HUDEP-2 (cell line): ENCODE results near the gene CHRNB2.

Experiments
- DNase-seq, 76 experiments: peaks; one replicate each; lab custom pipeline; 2025; ENCODE audit not compliant: unreplicated experiment in 76 of 76; lab: John Stamatoyannopoulos, UW

The CHRNB2 gene

DNA sequence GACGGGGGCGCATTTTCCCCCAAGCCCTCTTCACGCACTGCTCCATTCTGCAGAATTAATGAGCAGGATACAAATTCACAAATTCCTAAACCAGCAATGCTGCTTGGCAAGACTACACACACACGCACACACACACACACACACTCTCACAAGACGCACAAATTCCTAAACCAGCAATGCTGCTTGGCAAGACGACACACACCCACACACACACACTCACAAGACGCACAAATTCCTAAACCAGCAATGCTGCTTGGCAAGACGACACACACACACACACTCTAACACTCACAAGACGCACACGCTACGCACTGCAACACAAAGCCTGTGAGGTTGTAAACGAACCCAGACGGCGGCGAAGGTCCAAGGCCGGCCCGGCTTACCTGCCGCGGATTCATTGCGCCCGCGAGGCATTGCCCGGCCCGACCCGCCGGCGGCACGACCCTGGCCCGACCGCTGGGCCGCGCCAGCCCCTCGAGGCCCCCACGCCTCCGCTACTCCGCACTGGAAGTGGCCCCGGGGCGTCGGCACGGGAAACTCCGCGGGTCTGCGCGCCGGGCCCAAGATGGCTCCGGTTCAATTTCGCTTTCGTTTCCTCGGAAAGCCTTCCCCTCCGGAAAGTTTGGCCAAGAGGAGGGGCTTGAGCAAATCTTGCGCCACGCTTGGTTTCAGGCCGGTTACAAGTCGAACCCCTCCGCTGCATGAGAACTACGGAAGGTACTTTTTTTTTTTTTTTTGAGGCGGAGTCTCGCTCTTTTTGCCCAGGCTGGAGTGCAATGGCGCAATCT lies 40.2 kb downstream of the CHRNB2 start, which contains the start of gene ADAR:
ADAR (minus strand) TSS at position 578 of the 788 bp plus-strand sequence; CDS start at position 398, 180 bp downstream.
- peak in 74 of 76 experiments; percentile 14 to 83 (median 66) for DNase-seq

DNA sequence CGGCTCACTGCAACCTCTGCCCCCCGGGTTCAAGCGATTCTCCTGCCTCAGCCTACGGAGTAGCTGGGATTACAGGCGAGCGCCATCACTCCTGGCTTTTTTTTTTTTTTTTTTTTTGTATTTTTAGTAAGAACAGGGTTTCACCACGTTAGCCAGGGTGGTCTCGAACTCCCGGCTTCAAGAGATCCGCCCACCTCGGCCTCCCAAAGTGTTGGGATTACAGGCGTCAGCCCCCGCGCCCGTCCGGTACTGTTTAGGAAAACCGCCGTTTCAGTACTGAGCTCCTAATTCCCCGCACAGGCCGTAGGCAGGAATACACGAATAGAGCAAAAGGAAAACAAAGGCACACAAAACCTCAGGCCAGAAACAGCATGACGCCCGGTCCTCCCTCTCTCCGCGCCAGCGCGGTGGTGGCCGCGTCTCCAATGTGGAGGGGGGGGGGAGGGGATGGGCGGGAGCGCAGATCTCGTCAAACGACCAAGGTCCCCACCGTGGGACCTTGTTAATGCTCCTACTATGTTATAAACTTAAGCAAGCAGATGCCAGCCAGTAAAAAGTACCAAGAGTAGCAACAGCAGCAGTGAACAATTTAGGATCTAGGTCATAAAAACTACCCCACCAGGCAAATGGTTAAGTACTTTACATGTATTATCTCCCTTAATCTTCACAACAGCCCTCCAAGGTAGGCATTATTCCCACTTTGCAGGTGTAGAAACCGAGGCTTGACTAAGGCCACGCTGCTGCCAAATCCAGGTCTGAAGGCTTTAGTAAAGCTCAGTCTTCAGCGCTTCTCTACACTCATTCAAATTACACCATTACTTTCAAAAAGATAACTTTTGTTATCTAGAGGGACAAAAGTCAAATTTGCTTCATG lies 41.1 kb downstream of the CHRNB2 start:
- peak in 14 of 76 experiments; percentile 3 to 33 (median 16) for DNase-seq

DNA sequence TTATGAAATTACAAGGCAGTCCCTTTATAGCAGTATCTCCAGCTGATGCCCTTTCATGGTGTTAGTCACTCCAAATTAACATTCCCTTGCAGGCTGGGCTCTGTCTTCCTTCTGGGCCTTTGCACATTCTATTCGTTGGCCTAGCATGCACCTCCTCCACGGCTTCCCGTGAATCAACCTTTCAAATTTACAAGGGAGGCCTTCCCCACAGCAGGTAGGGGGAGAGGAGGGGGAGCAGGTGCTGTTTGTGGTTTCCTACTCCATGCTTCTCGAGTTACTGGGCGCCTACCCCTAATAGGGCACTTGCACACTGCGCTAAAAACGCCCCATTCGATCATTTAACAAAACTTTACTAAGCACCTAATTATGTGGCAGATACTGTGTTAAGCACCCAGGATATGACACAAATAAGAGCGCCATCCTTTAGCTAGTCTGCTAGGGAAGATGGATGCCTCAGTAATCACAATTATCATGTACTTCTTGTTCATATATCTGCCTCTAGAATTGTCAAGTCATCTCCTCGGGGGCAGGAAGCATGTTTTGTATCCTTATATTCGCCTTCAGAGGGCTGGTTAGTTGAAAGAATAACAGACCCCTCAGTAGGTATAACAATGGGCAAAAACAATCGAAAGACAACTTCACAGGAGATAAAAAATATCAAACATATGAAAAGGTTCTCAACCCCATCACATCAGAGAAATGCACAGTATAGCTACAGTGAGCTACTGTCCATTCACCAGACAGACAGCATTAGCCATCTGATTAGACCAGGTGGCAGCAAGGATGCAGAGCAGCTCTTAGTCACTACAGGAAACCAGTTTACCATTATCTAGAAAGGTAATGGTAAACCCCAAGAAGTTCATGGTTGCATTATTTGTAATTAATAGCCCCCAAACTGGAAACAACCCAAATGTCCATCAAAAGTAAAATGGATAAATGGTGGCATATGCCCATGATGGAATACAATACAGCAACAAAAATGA lies 42.1 kb downstream of the CHRNB2 start:
- DNase-seq, result no peak

- DNase-seq, result no peak
Measured at GRCh38 chr1:154611150-154611862, 43.7 kb downstream of the CHRNB2 start.

GRCh38 chr1:154614247-154614646 lies 46.7 kb downstream of the CHRNB2 start:
- DNase-seq, result no peak

DNA sequence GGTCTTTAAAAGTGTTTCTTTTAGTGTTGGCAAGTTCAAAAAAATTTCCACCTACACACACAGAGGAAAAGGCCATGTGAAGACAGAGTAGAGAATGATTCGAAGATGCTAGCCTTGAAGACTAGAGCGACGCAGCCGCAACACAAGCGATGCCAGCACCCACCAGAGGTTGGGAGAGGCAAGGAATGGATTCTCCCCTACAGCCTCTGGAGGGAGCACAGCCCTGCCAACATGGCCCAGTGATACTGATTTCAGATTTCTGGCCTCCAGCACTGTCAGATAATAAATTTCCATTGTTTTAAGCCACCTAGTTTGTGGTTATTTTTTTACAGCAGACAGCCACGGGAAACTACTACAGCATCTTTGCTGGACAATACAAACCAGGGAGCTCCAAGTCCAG lies 47.3 kb downstream of the CHRNB2 start:
- peak in 3 of 76 experiments; percentile 1 to 7 (median 4) for DNase-seq

GRCh38 chr1:154615411-154615810 lies 47.8 kb downstream of the CHRNB2 start:
- no peak for DNase-seq

DNA sequence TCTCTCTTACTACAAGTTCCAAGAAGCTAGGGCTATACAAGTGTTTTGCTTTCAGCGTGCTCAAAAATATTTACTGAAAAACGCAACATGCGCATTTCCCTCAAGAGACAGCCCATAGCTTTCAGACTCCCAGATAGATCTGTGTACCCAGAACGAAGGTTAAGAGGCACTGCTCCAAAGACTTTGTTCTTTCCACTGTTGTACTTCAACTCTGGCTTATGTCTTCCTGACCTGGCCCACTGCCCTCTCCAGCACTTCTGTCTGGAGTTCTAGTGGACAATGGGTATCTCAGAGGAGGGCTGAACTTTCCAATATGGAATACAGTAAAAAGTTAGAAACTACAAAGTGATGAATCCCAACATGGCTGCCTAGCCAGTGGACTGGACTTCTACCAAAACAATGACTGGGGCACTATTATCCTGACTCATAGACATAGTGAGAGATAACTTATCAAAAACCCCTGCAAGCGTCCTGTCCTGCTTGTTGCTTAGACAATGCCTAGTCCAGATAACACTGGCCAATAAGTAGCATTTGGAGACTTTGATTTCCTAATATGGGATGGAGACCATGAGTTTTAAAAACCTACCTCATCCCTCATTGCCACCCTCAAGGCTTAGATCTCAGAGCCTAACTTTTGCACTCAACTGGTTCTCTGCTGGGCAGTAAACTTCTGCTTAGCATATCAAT lies 49.2 kb downstream of the CHRNB2 start:
- peak in 3 of 76 experiments; percentile 17 to 20 (median 18) for DNase-seq

DNA sequence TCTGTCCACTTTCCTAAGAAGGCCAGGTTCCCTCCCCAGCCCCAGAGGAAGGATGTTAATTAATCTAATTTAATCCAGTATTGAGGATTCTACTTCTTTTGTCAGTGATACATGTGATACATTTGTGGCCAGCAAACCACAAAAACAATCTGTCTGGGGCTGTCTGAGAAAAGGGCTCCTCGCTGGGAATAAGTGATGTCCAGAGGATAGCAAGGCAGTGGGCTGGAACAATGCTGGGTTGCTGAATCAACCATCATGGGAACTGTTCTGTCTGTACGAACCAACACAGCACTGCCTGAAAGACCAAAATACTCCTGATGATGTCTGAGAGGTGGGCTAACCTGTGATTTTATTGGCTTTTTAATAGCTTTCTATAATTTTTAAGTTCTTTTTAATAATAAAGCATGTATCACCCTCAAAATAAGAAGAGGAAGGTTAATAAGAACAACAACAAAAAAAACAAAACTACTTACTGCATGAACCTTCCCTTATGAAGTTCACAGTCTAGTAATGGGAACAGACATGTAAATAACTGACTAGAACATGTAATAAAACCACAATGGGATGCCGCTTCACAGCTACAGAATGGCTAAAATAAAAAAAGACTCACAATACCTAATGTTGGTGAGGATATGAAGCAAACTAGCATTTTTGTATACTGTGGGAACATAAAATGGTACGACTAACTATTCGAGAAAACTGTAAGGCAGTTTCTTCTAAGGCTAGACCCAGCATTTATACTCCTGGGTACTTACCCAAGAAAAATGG lies 51.8 kb downstream of the CHRNB2 start:
- DNase-seq, result no peak

- DNase-seq, result no peak
Measured at GRCh38 chr1:154620751-154621150, 53.2 kb downstream of the CHRNB2 start.

- DNase-seq, result no peak
Measured at GRCh38 chr1:154621875-154622274, 54.3 kb downstream of the CHRNB2 start.

DNA sequence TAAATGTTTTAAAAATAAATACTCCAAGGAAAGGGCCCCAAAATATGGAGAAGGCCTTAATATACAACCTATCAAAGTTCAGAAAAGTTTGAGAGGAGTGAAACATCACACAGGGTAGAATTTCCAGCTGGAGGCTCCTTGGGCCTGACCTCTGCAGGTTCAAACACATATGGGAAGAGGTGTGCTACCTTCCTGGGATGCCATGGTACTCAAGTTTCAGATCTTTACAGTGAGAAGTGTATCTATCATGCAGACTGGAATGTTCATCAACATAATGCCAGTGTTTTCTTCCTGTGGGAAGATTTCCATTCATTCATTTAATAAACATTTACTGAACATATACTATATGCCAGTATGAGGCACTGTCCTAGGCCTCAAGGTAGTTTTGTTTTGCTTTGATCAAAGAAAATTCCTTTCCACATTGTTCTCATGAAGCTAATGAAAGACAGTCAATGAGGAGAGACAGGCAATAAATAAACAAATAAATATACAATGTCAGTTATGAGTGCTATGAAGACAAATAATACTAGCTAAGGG lies 55.0 kb downstream of the CHRNB2 start:
- no peak for DNase-seq

GRCh38 chr1:154623358-154623757 lies 55.8 kb downstream of the CHRNB2 start:
- no peak for DNase-seq

- no peak for DNase-seq
Measured at GRCh38 chr1:154624746-154625643, 57.4 kb downstream of the CHRNB2 start.

DNA sequence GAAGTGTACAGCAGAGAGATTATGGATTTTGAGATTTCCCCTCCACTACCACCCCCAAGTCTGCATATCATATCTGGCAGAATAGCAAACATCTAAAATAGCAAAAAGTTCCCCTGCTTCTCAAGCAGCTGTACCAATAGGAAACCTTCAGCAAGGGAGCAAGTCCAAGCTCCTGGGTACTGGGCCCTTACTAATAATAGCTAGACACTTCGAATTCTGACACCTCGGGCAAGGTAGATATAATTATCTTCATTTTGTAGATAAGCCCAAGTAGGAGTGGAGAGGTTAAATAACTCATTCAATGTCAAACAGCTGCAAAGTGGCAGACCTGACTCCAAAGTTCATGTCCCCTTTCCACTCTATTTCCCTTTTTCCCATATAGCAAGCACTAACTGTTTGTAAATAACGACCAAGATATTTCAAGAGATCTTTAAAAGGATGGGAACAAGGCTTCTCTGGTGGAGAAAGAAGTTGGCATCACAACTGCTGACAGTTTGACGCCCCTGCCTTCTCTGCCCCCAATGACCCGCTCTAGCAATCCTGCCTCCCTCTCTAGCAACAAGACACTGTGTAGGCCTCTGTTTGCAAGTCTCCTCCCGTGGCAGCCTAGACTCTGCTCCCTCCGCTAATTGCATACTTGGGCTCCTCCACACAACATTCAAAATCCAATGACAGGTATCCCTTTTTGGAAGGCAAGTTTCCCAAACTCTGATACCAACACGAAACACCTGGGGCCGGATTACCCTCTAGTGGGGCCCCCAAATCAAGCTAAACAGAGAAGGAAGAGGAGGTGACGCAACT lies 59.1 kb downstream of the CHRNB2 start:
- no peak for DNase-seq
